Stimulated activated CD4-positive, alpha-beta T cell treated with anti-CD3 and anti-CD28 coated beads, Interleukin-1b, Interleukin-23, amount 100 ng/mL, for 4 hours (primary cell): Measurements from ENCODE around the gene AMDHD2.

ENCODE experiments used
- DNase-seq, 2 donors: peaks; one replicate each; pipeline ENCODE4 v3.0.0-alpha.2; 2020; ENCODE audit warnings: low read depth in 2 of 2

AMDHD2 gene

DNA sequence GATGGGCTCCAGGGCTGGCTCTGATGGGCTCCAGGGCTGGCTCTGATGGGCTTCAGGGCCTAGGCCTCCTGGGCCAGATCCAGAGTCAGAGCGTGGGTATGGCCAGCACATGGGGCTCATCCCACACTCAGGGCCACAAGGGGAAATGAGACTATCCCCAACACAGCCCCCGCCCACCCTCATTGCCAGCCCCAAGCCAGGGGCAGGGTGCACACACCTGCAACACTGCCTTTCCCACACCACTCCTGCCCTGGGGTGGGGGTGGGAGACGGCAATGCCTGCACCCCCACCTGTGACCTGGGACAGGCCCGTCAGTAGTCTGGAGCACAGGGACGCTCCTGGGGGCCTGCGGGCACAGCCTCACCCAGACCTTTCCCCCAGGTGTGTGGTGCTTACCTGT, 20.7 kb upstream of the AMDHD2 start:
- no peak for DNase-seq

DNA sequence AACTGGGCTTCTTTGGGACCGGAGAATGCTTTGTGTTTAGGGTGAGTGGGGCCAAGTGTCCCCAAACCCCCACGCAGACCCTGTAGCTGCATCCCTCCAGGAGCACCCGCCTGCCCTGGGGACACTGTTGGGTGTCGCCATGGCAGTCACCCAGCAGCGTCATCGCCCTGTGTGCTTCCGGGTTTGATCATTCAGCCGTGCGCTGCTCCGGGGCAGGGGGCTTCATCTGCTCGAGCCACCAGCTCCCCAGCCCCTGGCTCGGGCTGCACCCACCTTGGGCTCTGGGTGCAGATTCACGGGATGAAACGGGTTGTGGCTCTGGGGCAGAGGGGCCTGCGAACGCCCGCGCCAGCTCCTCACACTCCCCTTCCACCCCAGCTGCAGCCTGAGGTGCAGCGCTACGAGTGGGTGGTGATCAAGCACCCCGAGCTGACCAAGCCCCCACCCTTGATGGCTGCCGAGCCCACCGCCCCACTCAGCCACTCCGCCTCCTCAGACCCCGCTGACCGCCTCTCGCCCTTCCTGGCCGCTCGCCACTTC, 20.2 kb upstream of the AMDHD2 start:
- DNase-seq = no peak

DNA sequence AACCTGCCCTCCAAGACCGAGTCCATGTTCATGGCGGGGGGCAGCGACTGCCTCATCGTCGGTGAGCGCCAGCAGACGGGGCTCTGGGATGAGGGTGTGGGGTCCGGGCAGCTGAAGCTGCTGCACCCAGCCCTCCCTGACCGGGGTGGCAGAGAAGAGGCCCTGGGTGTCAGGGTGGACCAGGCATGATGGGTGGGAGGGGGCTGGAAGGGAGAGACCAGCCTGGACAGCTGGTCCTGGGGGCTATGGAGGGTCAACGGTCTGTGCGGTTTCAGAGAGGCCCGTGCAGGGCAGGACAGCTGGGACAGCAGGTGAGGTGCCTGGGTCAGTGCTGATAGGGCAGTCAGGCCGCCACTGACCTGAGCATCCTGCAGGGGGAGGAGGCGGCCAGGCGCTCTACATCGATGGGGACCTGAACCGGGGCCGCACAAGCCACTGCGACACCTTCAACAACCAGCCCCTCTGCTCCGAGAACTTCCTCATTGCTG, 19.7 kb upstream of the AMDHD2 start:
- no peak for DNase-seq

DNA sequence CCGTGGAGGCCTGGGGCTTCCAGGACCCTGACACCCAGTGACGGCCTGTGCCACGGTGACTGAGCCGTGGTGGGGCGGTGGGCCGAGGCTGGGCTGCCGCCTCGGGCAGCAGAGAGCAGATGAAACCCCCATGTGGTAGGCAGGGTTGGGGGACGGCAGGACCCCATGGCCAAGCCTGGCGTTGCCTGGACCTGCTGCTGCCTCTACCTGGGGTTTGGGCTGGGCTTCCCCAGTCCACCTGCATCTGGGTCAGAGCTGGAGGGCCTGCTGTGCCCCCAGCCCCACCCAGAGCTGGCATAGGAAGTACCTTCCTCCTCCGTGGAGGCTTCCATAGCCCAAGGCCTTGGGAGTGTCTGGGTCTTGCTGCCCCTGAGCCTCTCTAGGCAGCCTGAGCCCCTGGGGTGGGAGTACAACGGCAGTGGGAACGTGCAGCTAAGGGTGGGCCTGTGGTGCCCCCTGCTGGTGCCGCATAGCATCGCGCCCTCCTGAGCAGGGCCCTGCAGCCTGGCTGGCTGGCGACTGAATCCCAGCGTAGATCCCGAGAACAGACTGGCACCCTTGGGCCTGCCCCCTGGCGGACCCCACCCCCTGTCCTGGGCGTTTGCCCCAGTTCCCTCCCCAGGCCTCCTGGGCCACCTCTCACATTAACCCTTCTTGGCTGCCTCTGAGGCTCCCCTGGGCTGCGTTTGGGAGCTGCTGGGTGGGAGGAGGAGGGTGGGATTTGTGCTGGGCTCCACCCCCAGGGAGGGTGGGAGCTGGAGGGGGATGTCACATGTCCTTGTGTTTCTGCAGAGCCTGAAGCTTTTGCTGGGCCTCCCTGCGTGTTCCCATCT, 19.0 kb upstream of the AMDHD2 start:
- peak; percentile 73 to 78 for DNase-seq

DNA sequence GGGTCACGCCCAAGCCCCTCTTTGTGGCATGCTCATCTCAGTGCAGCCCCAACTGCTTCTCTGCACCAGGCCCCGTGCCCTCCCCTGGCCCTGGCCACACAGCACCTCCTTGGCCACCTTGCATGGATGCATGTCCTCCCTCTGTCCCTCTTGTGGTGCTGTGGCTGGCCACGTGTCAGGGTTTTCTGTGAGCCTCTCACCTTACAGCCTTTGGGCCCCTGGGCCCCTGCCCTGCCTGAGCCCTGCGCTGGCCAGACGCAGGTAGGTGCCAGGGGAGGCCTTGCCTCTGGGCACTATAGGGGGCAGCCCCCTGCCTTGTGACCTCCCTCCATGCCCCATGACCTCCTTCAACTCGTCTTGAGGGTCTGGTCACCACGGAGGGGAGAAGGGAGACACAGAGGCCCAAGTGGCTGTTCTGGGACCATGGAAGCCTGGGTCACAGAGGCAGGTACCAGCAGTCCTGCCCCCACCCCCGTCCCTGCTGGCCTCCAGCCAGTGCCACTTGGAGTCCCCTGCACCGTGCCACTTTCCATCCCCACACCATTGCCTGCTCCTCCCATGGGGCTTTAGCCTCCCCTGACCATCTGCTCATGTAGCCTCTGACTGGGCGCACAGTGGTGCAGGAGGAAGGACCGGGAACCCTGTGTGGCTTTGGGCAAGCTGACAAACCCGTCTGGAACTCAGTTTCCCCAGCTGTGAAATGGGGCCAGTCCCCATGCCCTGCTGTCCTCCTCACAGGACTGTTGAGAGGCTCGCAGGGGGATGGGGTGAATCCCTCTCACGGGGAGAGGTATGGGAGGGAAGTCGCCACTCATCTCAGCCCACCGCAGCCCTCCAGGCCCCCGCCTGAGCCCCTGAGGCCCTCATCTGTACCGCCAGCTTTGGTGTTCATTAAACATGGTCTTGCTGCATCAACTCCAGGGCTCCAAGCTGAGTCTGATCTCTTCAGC, 17.9 kb upstream of the AMDHD2 start:
- no peak for DNase-seq

DNA sequence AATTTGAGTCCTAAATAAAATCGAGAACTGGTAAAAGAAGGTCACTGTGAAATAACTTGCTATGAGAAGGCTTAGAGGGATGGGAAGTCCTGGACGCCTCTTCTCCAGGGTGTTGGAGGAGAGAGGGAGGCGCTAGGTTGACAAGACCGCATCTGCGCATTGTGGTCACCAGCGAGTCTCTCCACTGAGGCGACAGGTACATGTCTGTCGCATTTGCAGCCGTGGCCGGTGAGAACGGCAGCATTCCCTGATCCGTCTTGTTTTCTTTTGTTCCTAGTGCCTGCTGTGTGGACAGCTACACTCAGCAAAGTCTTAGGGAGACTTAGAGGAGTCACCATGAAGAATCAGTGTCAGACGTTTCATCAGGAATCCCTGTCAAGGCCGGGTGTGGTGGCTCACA, 14.5 kb upstream of the AMDHD2 start:
- no peak for DNase-seq

DNA sequence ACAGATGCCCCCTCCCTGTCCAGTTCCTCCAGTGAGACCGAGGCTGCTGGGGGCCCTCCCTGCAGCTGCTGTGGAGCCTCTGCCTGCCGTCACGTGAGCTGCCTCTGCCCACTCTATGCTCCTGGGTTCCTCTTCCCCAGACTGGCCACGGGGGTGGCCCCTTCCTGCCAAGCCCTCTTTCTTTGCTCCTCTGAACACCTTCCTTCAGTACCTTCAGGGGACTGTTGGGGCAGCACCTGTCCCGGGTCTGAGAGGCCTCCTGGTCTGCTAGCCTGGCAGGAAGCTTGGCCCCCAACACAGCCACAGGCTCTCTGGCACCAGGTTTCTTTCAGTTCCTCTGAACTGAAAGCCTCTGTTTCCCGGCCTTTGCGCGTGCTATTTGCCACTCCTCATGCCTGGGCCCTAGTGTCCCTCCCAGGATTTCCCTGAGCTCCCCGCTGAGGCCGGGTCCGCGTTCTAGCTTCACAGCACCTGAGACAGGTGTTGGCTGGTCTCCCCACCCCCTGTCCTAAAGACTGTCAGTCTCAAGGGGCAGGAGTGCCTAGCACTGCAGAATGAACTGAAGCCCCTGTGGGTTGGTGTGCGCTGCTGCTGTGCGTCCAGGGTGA, 13.0 kb upstream of the AMDHD2 start:
- DNase-seq = no peak

DNA sequence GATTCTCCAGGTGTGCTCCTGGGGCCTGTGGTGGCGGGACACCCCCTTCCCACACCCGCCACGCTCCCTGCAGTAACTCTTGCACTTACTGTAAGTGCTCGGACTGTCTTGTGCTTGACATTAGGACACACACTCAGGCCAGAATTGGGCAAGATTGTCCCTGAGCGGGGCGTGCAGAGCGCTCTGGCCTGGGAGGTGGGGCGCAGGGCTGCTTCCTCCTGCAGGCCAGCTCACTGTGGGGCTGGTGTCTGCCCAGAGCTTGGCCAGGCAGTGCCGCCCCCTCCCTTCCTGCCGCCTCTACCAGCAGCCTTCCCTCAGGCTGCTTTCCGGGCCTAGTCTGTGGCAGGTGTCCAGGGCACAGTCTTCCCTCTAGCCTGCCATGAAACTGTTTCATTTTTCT, 12.5 kb upstream of the AMDHD2 start:
- no peak for DNase-seq

DNA sequence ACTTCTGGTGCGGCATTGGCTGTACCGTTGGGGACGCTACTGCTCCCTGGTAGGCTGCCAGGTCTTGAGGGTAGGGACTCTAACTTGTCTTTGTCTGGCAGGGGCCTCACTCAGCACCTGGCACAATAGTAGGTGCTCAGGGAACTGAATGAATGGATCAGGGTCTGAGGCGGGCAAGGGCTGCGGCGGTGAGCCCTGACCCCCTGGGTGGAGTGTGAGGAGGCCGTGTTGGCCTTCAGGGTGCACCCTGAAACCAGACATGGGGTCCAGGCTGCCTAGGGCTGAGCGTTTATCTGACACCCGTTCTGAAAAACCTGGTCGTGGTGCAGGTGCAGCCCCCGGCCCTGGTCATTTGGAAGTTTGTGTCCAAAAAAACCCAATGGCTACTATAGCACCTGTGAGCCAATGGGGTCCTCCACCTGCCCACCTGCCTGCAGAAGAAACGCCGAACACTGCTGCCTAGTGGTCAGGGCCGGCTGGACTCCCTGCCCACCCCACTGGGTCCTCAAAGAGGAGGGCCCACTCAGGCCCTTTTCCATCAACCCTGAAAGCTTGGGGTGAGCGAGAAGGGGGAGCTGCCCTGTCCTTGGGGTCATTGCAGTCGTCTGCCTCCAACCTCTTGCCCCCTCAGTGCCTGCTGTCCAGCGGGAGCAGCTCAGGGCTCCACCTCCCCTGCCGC, 11.3 kb upstream of the AMDHD2 start:
- no peak for DNase-seq

DNA sequence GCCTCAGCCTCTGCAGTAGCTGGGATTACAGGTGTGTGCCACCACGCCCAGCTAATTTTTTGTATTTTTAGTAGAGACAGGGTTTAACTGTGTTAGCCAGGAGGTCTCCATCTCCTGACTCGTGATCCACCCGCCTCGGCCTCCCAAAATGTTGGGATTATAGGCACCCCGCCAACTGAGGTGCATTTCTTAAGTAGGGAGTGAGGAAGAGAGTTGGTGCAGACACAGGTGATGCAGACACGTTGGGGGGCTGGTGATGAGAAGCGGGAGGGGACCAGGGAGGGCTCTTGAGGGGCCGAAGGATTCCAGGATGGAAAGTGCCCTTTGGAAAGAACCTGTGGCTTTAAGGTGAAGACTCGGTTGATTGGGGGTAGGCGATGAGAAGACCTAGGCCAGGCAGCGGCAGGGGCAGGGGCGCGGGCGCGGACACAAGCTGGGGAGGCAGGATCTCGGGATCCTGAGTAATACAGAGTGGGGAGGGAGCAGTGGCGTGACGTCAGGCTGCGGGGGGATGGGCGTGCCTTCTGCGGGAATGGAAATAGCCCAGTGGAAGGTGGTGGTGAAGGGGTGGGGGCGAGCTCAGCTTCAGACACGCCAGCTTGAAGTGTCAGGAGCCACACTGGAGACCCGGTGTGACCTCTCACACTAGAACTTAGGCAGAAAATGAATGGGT, 8.9 kb upstream of the AMDHD2 start:
- DNase-seq = no peak

DNA sequence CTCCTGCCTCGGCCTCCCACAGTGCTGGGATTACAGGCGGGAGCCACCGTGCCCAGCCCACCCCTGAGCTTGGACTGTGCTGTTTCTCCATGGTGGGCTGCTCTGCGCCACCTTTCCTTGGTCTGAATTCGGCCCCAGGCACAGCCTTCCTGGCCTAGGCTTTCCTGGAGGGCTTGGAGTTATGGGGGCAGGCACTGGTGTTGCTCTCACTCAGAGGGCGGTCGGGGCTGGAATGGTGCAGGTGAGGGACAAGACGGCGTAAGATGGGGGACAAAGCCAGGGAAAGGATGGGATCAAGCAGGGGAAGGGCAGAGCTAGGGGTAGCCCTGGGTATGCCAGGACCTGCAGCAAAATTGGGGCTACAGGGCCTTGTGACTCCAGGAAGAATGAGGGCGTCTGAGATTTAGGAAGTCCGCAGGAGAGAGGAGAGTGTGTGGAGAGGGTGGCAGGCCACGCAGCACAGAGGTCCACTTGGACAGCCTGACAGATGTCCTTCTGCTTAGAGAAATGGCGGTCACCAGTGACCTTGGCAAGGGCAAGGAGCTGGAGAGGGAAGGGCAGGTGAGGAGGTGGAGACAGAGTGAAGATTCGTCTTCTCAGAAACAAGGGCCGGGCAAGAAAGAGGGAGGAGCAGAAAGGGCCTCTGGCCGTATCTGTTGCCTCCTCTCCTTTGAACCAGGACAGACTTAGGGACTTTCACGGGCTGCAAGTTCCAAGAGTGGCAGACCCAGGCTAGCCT, 8.0 kb upstream of the AMDHD2 start:
- DNase-seq = no peak

DNA sequence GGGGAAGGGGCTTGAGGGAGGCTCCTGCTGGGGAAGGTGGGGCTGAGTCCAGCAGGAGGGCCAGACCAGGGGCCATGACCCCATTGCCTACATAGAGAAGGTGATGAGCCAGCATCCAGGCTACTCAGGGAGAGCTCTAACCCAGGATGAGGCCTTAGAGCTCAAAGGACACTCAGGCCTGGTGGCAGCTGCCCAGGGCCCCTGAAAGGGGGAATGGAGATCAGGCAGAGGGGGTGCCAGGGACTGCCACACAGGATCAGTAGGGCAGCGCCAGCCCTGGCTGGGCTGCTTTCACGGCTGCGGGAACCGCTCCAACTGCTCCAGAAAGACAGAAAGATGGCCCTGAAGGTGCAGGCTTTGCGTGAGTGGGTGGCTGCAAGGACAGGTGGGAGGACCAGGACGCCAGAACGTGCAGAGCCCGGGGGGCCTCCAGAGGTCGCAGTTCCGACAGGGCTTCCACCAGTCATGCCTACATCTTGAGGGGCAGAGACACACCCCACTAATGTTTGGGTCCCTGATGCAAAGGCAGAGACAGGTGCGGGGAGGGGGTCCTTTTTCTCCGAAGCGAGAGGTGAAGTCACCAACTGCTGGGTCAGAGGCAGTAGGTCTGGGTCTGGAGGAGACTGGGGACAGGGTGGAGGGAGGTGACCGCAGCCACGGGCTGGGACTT, 7.3 kb upstream of the AMDHD2 start:
- no peak for DNase-seq

DNA sequence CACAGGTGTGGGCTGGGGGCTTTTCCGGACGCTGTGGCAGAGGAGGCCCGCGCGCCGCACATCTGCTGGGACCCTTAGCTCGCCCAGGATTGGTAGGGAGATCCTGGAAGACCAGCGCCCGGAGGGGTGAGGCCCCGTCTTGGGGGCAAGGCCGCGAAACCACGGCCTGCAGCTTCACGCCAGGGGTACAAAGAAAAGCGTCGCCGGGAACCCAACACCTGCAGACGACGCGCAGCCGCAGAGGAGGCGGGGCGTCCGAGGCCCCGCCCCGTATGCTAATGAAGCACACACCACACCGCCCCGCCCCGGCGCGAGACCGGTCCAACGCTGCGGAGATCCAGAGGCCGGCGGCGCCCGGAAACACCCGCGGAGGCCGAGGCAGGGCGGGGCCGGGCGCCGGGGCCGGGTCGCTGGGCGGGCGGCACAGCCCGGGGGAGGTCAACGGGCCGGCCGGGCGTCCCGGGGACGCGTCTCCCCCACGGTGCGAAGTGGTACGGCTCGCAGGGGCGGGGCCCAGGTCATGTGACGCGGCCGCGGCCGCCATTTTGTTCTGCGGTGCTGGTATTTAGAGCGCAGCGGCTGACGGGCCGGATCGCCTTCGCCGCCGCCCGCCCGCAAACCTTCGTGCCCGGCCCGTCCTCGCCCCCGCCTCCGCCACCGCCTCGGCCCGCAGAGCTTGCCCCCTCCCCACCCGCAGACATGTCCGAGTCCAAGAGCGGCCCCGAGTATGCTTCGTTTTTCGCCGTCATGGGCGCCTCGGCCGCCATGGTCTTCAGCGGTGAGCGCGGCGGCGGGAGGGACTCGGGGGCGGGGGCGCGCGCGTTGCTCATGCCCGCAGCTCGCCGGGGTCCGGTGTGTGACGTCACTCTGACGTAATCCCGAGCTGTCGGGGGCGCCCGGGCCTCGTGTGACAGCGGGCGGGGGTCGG, 6.5 kb upstream of the AMDHD2 start, which contains the start of gene ATP6V0C:
ATP6V0C (plus strand) TSS at position 548 of the 928 bp plus-strand sequence; CDS start at position 700, 152 bp downstream.
- DNase-seq = peak; percentile 88 to 90

DNA sequence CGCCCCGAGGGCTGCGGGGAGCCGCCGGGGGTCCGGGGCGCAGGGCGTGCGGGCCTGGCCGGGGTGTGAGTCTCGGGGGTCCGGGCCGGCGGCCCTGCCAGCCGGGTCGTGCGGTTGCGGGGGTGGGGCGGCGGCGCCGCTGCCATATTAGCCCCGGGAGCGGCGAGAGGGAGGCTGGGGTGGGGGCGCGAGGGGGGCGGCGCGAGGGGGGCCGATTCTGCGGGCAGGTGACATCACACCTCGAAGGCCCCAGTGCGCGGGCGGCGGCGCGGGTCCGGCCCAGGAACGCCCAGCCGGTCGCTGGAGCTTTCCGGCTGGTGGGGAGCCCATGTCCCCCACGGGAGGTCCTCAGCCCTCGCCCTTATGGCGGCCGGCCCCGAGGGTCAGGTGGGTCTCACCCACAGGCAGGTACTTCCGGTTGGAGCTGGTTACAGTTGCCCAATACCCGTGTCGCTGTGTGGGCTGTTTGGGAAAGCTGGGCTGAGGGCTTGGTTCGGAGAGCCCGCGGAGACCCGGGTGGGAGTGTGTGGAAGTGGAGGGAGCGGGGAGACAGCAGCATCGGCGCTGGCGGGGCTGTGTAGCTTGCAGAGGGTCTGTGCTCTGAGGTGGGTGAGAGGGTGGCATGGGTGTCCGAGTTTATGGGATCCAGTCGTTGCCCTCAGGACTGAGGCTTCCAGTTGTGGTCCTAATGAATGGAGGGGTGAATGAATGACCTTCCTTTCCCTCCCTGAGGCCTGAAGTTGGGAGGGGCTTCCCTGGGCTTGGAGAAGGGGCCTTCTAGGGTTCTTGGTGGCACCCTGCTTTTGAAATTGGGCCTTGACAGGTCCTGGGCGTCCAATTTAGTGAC, 5.6 kb upstream of the AMDHD2 start:
- peak in 1 of 2 donors; percentile 28 for DNase-seq

DNA sequence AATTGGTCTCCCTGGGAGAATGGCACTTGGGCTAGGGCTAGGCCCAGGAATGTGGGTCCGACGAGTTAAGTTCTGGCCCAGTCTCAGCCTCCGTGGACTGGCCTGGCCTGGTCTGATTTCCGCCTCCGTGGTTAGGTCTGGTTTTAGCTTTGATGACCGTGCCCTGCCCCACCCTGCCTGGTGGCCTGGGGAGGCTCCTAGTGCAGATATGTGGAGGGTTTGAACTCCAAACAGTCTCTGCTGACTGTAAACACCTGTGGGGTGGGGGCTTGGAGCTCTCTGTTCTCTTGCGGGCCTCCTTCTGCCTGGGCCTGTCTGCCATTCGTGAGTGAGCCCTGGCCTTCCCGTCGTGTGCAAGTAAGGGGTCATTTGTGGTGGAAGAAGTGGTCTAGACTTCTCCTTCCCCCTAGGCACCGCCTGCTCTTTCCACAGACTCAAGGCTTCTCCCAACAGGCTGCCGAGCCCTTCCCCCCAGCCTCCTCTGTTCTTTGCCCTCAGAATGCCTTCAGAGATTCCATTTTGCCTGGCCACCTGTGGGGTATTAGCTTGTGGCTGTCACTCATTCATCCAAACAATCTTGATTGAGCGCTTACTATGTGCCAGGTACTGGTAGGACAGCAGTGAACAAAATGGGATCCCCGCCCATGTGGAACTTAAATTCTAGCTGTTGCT, 4.9 kb upstream of the AMDHD2 start:
- no peak for DNase-seq

DNA sequence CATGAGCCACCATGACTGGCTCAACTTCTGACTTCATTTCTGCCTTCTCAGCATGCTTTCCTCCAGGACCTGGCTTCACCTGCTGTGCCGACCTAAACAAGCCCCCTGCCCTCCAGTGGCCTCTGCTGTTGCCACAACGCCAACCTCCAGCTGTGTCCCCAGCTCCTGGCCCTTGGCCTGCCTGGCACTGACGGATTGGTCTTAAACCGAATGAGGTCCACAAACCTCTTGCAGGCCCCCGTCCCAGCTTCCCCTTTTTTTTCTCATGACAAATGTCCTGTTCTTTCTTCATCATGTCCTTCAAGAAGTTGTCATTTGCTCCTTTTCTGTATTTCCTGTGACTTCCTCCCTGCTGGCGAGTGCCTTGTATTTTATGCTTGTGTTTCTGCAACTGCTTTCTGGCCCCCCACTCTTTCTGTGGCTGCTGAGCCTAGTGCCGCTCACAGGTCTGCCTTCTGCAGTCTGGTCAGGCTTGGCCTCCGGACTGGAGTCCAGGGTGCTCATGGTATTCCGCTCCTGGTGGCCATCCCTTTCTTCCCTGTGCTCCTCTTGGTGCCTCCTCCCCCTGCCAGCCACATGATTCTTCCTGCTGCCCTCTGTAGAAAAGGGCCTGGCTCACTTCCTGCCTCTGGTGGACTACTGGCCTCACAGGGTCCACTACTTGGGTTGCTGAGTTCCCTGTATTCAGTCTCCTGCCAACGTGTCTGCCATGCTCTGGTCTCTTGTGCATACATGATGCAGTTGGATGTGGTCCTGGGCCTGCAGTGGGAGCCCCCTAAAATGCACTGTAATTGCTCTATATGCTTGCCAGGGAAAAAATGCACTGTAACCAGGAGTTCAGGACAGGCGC, 3.6 kb upstream of the AMDHD2 start:
- no peak for DNase-seq
